ENCODE data around the gene APOH.

DNA sequence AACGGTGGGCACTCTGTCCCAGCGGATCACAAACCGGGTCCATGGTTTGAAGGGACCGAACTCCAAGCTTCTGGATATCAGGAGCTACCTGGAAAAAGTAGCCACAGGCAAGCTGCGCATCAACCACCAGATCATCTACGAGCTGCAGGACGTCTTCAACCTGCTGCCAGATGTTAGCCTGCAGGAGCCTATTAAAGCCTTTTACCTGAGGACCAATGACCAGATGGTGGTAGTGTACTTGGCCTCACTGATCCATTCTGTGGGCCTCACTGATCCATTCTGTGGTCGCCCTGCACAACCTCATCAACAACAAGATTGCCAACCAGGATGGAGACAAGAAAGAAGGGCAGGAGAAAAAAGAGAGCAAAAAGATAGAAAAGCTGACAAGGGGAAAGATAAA is 31.0 kb downstream of the APOH start:
- TF ChIP-seq EZH2 (IDR thresholded peaks at IDR 0.05; ENCODE audit: borderline replicate concordance, low read depth, low read length, severe bottlenecking), result no peak
- TF ChIP-seq, protein P1, sequence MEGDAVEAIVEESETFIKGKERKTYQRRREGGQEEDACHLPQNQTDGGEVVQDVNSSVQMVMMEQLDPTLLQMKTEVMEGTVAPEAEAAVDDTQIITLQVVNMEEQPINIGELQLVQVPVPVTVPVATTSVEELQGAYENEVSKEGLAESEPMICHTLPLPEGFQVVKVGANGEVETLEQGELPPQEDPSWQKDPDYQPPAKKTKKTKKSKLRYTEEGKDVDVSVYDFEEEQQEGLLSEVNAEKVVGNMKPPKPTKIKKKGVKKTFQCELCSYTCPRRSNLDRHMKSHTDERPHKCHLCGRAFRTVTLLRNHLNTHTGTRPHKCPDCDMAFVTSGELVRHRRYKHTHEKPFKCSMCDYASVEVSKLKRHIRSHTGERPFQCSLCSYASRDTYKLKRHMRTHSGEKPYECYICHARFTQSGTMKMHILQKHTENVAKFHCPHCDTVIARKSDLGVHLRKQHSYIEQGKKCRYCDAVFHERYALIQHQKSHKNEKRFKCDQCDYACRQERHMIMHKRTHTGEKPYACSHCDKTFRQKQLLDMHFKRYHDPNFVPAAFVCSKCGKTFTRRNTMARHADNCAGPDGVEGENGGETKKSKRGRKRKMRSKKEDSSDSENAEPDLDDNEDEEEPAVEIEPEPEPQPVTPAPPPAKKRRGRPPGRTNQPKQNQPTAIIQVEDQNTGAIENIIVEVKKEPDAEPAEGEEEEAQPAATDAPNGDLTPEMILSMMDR (IDR thresholded peaks at IDR 0.05; ENCODE audit: borderline replicate concordance, extremely low read depth, low read length, poor library complexity, severe bottlenecking), result no peak

Measured in DND-41 (cell line).